Gastrocnemius medialis (tissue), 4 donors: ENCODE results near the gene RABAC1.

Experiments used
- CTCF ChIP-seq, 5 experiments: fragments of 450-650 bp in 3 of 5; fragments of 200-600 bp in 2 of 5; sonication (generic) in 2 of 5; IDR thresholded peaks in 4 of 5; conservative IDR thresholded peaks in 1 of 5; 1 replicate in 4 of 5; 2 replicates in 1 of 5; pipeline ENCODE4 v1.5.1; 2016 to 2019; ENCODE audit warnings: antibody characterized with exemption in 5 of 5, mild to moderate bottlenecking in 3 of 5, moderate library complexity in 3 of 5
- POLR2A ChIP-seq, 2 donors: fragments of 450-650 bp; IDR thresholded peaks; one replicate each; pipeline ENCODE4 v1.6.1; 2017; ENCODE audit warnings: antibody characterized with exemption in 2 of 2, mild to moderate bottlenecking in 2 of 2, moderate library complexity in 2 of 2

DNA sequence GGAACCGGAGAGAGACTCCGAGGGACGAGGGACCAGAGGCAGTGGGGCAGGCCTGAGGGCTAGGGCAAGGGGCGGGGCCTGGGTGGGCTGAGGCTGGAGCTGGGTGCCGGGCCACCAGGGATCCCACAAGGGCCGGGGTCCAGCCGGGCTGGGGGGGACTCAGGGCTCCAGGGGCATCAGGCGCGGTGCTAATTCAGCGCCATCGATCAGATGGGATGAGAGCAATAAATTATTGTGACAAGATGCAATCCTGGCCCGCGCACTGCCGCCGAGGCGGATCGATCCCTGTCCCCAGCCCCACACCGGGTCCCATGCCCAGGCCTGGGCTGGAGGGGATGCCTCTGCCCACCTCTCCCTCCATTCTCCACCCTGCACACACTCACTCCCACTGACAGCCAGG lies 36.5 kb downstream of the RABAC1 start:
- TF ChIP-seq CTCF (IDR thresholded peaks at IDR 0.05 in 4 of 5, conservative IDR thresholded peaks at IDR 0.05 in 1 of 5): no peak
- no peak for TF ChIP-seq POLR2A (IDR thresholded peaks at IDR 0.05)
